GM19043 (cell line): ENCODE results near the gene SYTL1.

Source experiments
- ATAC-seq: cut with Tn5 transposase; IDR thresholded peaks from one replicate; pipeline ENCODE4 v1.9.1; 2021; ENCODE audit warnings: low read depth; ENCODE audit not compliant: unreplicated experiment

SYTL1 gene

GRCh38 chr1:27399251-27400025, 57.6 kb downstream of the SYTL1 start:
- ATAC-seq, result no peak

GRCh38 chr1:27400082-27400962, 58.5 kb downstream of the SYTL1 start:
- ATAC-seq, result no peak

- no peak for ATAC-seq
These were observed 59.1 kb downstream of the SYTL1 start for GRCh38 chr1:27400963-27401341.

GRCh38 chr1:27402349-27402754, 60.5 kb downstream of the SYTL1 start:
- ATAC-seq, result no peak

GRCh38 chr1:27403065-27403726, 61.4 kb downstream of the SYTL1 start:
- ATAC-seq, result no peak
